Gastrocnemius medialis (tissue), 4 donors: Measurements from ENCODE around the gene CRCP. TPM values are rescaled to one million over a fixed set of nuclear protein-coding genes. Genes with fewer than 3 reads are reported as not detected.
A peak's percentile ranks its signal among the peaks of the same experiment; 100 is the strongest.

Experiments used
- ATAC-seq, 2 donors: fragments of 150-250 bp; one replicate each; pipeline ENCODE4 v1.9.1; 2016
- DNase-seq, 2 donors: peaks; one replicate each; pipeline ENCODE4 v3.0.0-alpha.2; 2019
- H3K27ac ChIP-seq, 4 donors: fragments of 200-600 bp; sonication (generic); 1 replicate in 1 of 4; 2 replicates in 3 of 4; pipeline ENCODE4 v1.5.1; 2016 to 2018; ENCODE audit warnings: mild to moderate bottlenecking in 2 of 4, moderate library complexity in 1 of 4
- H3K27me3 ChIP-seq, 3 donors: fragments of 200-600 bp; sonication (generic) in 2 of 3; 1 replicate in 1 of 3; 2 replicates in 2 of 3; pipeline versions ENCODE4 v1.5.1 to v1.6.0; 2016 to 2019; ENCODE audit warnings: mild to moderate bottlenecking in 1 of 3, moderate library complexity in 1 of 3
- H3K36me3 ChIP-seq, 2 donors: fragments of 200-600 bp; sonication (generic) in 1 of 2; one replicate each; pipeline ENCODE4 v1.5.1; 2017 to 2018
- H3K4me1 ChIP-seq, 2 donors: fragments of 200-600 bp; sonication (generic) in 1 of 2; one replicate each; pipeline ENCODE4 v1.5.1; 2016 to 2017; ENCODE audit warnings: mild to moderate bottlenecking in 2 of 2
- H3K4me3 ChIP-seq, 4 donors: fragments of 200-600 bp; sonication (generic) in 3 of 4; 1 replicate in 1 of 4; 2 replicates in 3 of 4; pipeline ENCODE4 v1.5.1; 2016 to 2019; ENCODE audit warnings: mild to moderate bottlenecking in 2 of 4
- H3K9me3 ChIP-seq, 3 donors: fragments of 200-600 bp; sonication (generic) in 2 of 3; 1 replicate in 1 of 3; 2 replicates in 2 of 3; pipeline ENCODE4 v1.5.1; 2016 to 2019
- POLR2A ChIP-seq, 2 donors: fragments of 450-650 bp; IDR thresholded peaks; one replicate each; pipeline ENCODE4 v1.6.1; 2017; ENCODE audit warnings: antibody characterized with exemption in 2 of 2, mild to moderate bottlenecking in 2 of 2, moderate library complexity in 2 of 2
- in situ Hi-C, 4 donors: fragments of 200-750 bp; cut with MboI; loops; one replicate each; pipeline versions ENCODE4 v1.15.0 to v1.8.0; 2017; ENCODE audit warnings: low sequenced_read_pairs in 4 of 4
- intact Hi-C: fragments of 100-400 bp; cut with DNase I; formaldehyde crosslinking; loops from one replicate; pipeline ENCODE4 v1.15.1; 2023; ENCODE audit warnings: low total_unique reads
- total RNA-seq, 4 donors: library from RNA; depleted of rRNA; stranded (reverse); fragments of >200 nt; gene quantifications; one replicate each; pipeline versions ENCODE4 v1.1.0 to v1.2.3, GENCODE V29; 2016
- TF ChIP-seq, protein P1 (sequence below), 5 experiments: fragments of 450-650 bp in 3 of 5; fragments of 200-600 bp in 2 of 5; sonication (generic) in 2 of 5; IDR thresholded peaks in 4 of 5; conservative IDR thresholded peaks in 1 of 5; 1 replicate in 4 of 5; 2 replicates in 1 of 5; pipeline ENCODE4 v1.5.1; 2016 to 2019; ENCODE audit warnings: antibody characterized with exemption in 5 of 5, mild to moderate bottlenecking in 3 of 5, moderate library complexity in 3 of 5

The CRCP gene
- total RNA-seq, 4 donors from 2014 or later: 19.2 to 21.3 (median 20.4) TPM

DNA sequence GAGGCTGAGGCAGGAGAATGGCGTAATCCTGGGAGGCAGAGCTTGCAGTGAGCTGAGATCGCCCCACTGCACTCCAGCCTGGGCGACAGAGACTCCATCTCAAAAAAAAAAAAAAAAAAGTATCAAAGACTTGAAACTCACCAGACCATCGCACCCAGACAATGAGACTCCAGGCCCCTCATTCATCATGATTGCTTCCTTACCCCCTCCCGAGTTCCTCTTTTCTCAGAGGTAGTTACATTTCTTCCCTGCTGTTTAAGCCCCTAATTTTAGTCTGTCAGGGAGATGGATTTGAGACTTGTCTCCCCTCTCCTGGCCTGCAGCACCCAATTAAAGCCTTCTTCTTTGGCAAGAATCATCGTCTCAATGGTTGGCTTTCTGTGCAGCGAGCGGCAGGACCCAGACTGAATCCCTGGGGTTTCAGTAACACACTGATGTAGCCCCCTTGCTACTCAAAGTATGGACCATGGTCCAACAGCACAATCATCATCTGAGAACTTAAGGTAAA is 71.1 kb downstream of the CRCP start:
- Histone ChIP-seq H3K9me3 (no peaks in the 10 kb centered on the region), H3K36me3 (no peaks in the 10 kb centered on the region), H3K4me3 (no peak overlapping the region), H3K27ac (no peak overlapping the region), H3K4me1 (no peaks in the 10 kb centered on the region), H3K27me3 (no peaks in the 10 kb centered on the region)
- intact Hi-C loops: no loop called here
- in situ Hi-C loops: no loop called here
- TF ChIP-seq, protein P1, sequence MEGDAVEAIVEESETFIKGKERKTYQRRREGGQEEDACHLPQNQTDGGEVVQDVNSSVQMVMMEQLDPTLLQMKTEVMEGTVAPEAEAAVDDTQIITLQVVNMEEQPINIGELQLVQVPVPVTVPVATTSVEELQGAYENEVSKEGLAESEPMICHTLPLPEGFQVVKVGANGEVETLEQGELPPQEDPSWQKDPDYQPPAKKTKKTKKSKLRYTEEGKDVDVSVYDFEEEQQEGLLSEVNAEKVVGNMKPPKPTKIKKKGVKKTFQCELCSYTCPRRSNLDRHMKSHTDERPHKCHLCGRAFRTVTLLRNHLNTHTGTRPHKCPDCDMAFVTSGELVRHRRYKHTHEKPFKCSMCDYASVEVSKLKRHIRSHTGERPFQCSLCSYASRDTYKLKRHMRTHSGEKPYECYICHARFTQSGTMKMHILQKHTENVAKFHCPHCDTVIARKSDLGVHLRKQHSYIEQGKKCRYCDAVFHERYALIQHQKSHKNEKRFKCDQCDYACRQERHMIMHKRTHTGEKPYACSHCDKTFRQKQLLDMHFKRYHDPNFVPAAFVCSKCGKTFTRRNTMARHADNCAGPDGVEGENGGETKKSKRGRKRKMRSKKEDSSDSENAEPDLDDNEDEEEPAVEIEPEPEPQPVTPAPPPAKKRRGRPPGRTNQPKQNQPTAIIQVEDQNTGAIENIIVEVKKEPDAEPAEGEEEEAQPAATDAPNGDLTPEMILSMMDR (IDR thresholded peaks at IDR 0.05 in 4 of 5, conservative IDR thresholded peaks at IDR 0.05 in 1 of 5): no peak
- no peak for TF ChIP-seq POLR2A (IDR thresholded peaks at IDR 0.05)
- ATAC-seq (no peak), DNase-seq (no peak)

DNA sequence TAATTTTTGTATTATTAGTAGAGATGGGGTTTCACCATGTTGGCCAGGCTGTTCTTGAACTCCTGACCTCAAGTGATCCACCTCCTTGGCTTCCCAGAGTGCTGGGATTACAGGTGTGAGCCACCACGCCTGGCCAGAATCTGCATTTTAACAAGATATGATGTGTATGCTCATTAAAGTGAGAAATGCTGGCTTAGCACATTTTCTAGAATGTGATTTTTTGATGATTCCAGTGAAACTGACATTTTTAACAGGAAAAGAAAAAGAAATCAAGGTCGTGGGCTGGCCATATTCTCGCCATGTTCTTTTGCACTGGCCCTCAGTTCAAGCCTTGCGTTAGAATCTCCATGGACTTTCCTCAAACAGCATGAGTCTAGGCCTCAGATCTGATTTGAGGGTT is 72.3 kb downstream of the CRCP start:
- Histone ChIP-seq H3K9me3 (no peaks in the 10 kb centered on the region), H3K36me3 (no peaks in the 10 kb centered on the region), H3K27ac (no peak overlapping the region), H3K4me3 (no peak overlapping the region), H3K4me1 (no peaks in the 10 kb centered on the region), H3K27me3 (no peaks in the 10 kb centered on the region)
- in situ Hi-C loops (no loop called here), intact Hi-C loops (no loop called here)
- TF ChIP-seq POLR2A (IDR thresholded peaks at IDR 0.05): no peak
- TF ChIP-seq, protein P1 (IDR thresholded peaks at IDR 0.05 in 4 of 5, conservative IDR thresholded peaks at IDR 0.05 in 1 of 5): no peak
- ATAC-seq: no peak
- no peak for DNase-seq

DNA sequence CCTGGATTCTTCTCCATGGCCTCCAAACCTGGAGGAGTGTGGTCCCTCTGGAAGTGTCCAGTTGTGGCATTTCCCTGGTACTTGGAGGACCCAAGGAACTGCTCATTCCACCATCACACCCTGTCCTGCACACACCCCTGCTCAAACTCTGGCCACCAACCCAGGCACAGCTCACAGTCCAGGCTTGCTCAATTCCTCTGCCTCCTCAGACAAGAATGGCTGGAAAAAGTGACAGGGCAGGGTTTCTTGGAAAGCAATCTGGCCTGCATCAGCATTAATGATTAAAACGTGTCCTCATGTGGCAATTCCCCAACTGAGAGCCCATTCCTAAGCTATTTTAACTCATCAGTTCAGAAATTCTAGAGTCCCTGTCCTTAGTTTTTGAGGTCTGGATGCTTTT is 73.3 kb downstream of the CRCP start:
- Histone ChIP-seq H3K4me1 (no peaks in the 10 kb centered on the region), H3K27ac (no peak overlapping the region), H3K27me3 (no peaks in the 10 kb centered on the region), H3K36me3 (no peaks in the 10 kb centered on the region), H3K9me3 (no peaks in the 10 kb centered on the region), H3K4me3 (no peak overlapping the region)
- TF ChIP-seq POLR2A (IDR thresholded peaks at IDR 0.05): no peak
- TF ChIP-seq, protein P1 (IDR thresholded peaks at IDR 0.05 in 4 of 5, conservative IDR thresholded peaks at IDR 0.05 in 1 of 5): no peak
- in situ Hi-C loops: no loop called here
- ATAC-seq: peak; percentile 78 to 85
- intact Hi-C loops: no loop called here
- peak; percentile 44 to 73 for DNase-seq

DNA sequence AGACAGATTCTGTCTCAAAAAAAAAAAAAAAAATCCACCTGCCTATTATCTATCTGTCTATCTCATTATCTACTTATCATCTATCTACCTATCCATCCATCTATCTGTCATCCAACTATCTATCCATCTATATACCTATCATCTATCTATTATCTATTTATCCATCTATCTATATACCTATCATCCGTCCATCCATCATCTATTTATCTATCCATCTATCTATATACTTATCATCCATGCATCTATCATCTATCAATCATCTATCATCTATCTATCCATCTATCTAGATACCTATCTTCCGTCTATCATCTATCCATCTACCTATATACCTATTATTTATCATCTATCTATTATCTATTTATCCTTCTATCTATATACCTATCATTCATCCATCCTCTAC is 74.0 kb downstream of the CRCP start:
- no peak for ATAC-seq
- in situ Hi-C loops (no loop called here), intact Hi-C loops (no loop called here)

More for the DNA sequence above, 74.0 kb downstream of the CRCP start:
- H3K27me3 ChIP-seq: no peaks in the 10 kb centered on the region
- TF ChIP-seq POLR2A (IDR thresholded peaks at IDR 0.05): no peak
- TF ChIP-seq, protein P1 (IDR thresholded peaks at IDR 0.05 in 4 of 5, conservative IDR thresholded peaks at IDR 0.05 in 1 of 5): no peak
- no peaks in the 10 kb centered on the region for H3K9me3 ChIP-seq
- no peaks in the 10 kb centered on the region for H3K36me3 ChIP-seq
- no peak overlapping the region for H3K4me3 ChIP-seq
- no peaks in the 10 kb centered on the region for H3K4me1 ChIP-seq
- DNase-seq: no peak
- no peak overlapping the region for H3K27ac ChIP-seq
